GM21367 (cell line): ENCODE measurements around the gene INTS13.
"Not testable (repeated sequence)": the region's sequence is repeated elsewhere in the genome, so short reads cannot be mapped to it uniquely, and the experiment has no call there.

Source experiments
- ATAC-seq: cut with Tn5 transposase; IDR thresholded peaks from one replicate; pipeline ENCODE4 v1.9.1; 2021; ENCODE audit not compliant: unreplicated experiment

The INTS13 gene

GRCh38 chr12:26869908-26870459 lies 67.8 kb downstream of the INTS13 start:
- no peak for ATAC-seq

GRCh38 chr12:26869104-26869494 lies 68.7 kb downstream of the INTS13 start:
- no peak for ATAC-seq

- ATAC-seq: no peak
Observed at GRCh38 chr12:26868447-26869103, 69.2 kb downstream of the INTS13 start.

GRCh38 chr12:26867080-26867479 lies 70.7 kb downstream of the INTS13 start:
- ATAC-seq: peak; percentile 68

DNA sequence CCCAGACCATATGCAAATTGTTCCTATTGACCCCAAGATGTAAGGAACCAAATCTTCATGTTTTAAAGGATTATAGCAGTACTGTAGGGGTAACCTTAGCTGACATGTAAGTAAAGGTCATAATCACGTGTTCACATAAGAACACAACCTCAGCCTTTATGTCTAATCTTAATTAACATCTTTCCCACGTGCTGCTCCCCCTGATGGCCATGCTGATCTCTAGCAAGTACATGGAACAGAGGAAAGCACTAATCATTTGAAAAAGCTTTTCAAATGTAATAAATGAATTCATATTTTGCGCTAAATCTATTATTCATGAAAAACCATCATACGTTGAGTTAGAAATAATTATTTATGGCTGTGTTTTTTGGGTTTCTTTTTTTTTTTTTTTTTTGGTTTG lies 74.3 kb downstream of the INTS13 start:
- ATAC-seq: no peak

DNA sequence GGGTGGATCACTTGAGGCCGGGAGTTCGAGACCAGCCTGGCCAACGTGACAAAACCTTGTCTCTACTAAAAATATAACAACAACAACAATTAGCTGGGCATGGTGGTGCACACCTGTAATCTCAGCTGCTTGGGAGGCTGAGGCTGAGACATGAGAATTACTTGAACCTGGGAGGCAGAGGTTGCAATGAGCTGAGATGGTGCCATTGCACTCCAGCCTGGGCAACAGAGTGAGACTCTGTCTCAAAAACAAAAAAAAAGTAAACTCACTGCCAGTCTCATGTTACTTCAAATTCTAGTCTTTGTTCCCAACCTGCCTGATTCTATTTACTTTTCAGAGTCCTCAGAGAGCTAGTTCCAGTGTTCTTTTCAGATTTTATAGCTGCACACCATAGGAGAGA lies 75.0 kb downstream of the INTS13 start:
- not testable (repeated sequence) for ATAC-seq

GRCh38 chr12:26861690-26862089 lies 76.1 kb downstream of the INTS13 start:
- ATAC-seq: no peak

DNA sequence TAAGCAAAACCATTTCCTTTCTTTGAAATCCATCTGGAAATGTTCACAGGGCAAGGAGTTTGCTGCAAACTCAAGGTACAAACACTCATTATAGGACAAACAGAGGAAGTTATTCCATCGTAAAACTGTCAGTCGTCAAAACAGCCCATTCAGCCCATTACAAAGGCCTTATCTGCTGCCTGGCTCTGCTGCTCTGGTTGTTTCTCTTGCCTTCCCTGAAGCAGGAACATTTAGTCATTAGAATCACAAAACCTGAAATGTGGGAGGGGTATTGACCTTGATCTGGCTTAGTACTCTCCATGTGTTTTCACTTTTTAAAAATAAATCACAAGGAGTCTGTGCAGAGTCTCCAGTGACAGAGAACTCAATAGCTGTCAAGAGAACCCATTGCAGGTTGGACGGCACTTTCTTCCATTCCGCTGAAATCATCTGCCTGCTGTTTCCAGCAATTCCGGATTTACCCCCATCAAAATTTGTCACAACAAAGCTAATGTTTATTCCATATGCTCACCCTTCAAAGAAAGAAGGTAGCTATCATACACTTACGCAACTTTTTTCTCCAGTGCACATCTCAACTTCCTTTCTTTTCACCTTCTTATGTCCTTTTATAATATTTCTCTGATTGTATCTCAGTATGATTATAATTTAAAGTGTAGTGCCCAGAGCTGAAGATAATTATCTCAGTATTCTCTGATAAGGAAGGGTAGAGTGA lies 80.2 kb downstream of the INTS13 start:
- no peak for ATAC-seq

DNA sequence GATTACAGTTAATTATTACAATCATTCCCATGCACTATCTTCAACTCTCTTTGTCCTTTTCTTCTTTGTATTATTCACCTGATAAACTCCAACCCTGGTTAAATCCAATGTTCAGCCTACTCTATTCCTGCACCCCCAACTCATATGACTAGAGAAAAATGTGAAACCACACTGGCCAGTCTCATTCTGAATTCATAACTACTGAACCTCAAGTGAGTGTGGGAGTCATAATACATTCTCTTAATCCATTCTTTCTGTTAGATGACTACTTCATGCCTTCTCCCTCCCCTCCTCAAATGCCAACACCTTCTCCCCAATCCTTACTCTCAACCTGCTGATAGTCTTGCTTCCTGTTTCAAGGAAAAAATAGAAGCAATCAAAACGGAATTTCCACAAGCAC lies 82.4 kb downstream of the INTS13 start:
- no peak for ATAC-seq
